ENCODE data around the gene PRSS36. TPM values are rescaled to one million over a fixed set of nuclear protein-coding genes. Genes with fewer than 3 reads are reported as not detected.
A peak's percentile ranks its signal among the peaks of the same experiment; 100 is the strongest.

Gene PRSS36
- total RNA-seq, 1 donor from 2014 or later: 0.96 TPM

DNA sequence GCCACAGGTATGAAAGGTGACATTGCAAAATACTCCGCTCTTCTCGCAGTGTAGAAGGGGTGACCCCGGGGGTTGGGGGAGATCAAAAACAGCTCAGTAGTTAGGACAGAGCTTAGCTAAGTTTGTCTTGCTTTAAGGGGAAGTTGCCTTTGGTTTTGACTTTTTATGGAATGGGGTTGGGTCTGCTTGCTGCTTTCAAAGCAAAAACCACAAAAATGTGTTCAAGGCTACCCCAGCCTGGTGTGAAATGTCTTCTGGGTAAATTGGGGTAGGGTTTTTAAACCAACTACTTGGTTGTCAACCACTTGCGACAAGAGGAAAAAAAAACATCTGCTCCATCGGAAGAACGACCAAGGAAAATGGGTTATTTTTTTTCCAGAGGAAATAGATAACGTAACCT, 36.3 kb upstream of the PRSS36 start:
- H3K36me3 Mint-ChIP-seq: peaks cover 60% of the 10 kb centered on the region
- peaks cover 29% of the 10 kb centered on the region for H3K4me1 Mint-ChIP-seq
- H3K9me3 Mint-ChIP-seq: no peaks in the 10 kb centered on the region
- no peak overlapping the region for H3K27ac Mint-ChIP-seq
- TF ChIP-seq, protein P1, sequence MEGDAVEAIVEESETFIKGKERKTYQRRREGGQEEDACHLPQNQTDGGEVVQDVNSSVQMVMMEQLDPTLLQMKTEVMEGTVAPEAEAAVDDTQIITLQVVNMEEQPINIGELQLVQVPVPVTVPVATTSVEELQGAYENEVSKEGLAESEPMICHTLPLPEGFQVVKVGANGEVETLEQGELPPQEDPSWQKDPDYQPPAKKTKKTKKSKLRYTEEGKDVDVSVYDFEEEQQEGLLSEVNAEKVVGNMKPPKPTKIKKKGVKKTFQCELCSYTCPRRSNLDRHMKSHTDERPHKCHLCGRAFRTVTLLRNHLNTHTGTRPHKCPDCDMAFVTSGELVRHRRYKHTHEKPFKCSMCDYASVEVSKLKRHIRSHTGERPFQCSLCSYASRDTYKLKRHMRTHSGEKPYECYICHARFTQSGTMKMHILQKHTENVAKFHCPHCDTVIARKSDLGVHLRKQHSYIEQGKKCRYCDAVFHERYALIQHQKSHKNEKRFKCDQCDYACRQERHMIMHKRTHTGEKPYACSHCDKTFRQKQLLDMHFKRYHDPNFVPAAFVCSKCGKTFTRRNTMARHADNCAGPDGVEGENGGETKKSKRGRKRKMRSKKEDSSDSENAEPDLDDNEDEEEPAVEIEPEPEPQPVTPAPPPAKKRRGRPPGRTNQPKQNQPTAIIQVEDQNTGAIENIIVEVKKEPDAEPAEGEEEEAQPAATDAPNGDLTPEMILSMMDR (IDR thresholded peaks at IDR 0.05; ENCODE audit: unreplicated experiment): no peak
- no peaks in the 10 kb centered on the region for H3K27me3 Mint-ChIP-seq (ENCODE audit: low read depth)
- no peak overlapping the region for H3K4me3 Mint-ChIP-seq
- DNase-seq (ENCODE audit: low spot score in 2 of 2, unreplicated experiment in 2 of 2): no peak

DNA sequence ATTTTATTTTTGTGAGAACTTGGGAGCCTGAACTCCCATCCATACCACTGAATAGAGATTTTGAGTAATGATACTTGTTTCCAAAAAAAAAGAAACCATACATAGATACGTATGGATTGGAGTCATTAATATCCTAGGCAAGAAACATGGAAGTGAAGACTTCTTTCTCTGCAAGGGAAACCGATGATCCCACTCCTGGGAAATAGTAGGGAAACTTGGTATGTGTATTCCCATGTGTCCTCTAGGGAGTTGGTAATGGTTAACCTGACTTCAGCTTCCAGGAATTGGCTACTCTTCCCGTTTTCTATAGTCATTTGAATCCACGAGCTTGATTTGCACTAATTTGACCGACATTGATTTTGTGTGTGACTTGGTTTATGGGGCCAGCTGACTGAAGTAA, 35.5 kb upstream of the PRSS36 start:
- H3K27ac Mint-ChIP-seq: no peak overlapping the region
- DNase-seq (ENCODE audit: low spot score in 2 of 2, unreplicated experiment in 2 of 2): no peak
- no peaks in the 10 kb centered on the region for H3K9me3 Mint-ChIP-seq
- peaks cover 31% of the 10 kb centered on the region for H3K4me1 Mint-ChIP-seq
- TF ChIP-seq, protein P1 (IDR thresholded peaks at IDR 0.05; ENCODE audit: unreplicated experiment): no peak
- H3K27me3 Mint-ChIP-seq (ENCODE audit: low read depth): no peaks in the 10 kb centered on the region
- peaks cover 52% of the 10 kb centered on the region for H3K36me3 Mint-ChIP-seq
- no peak overlapping the region for H3K4me3 Mint-ChIP-seq

DNA sequence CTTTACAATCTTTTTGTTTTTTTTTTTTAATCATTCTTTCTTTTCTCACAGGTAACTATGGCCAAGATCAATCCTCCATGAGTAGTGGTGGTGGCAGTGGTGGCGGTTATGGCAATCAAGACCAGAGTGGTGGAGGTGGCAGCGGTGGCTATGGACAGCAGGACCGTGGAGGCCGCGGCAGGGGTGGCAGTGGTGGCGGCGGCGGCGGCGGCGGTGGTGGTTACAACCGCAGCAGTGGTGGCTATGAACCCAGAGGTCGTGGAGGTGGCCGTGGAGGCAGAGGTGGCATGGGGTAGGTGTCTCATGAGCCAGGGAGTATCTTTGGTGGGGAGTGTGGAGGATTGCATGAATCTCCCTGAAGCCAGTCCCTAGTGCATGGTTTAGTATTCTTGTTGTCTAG, 35.0 kb upstream of the PRSS36 start:
- peak overlapping the region; percentile 54 for H3K27ac Mint-ChIP-seq
- no peak overlapping the region for H3K4me3 Mint-ChIP-seq
- no peaks in the 10 kb centered on the region for H3K9me3 Mint-ChIP-seq
- no peaks in the 10 kb centered on the region for H3K27me3 Mint-ChIP-seq (ENCODE audit: low read depth)
- TF ChIP-seq, protein P1 (IDR thresholded peaks at IDR 0.05; ENCODE audit: unreplicated experiment): no peak
- H3K36me3 Mint-ChIP-seq: peaks cover 47% of the 10 kb centered on the region
- DNase-seq (ENCODE audit: low spot score in 2 of 2, unreplicated experiment in 2 of 2): no peak
- peaks cover 31% of the 10 kb centered on the region for H3K4me1 Mint-ChIP-seq

DNA sequence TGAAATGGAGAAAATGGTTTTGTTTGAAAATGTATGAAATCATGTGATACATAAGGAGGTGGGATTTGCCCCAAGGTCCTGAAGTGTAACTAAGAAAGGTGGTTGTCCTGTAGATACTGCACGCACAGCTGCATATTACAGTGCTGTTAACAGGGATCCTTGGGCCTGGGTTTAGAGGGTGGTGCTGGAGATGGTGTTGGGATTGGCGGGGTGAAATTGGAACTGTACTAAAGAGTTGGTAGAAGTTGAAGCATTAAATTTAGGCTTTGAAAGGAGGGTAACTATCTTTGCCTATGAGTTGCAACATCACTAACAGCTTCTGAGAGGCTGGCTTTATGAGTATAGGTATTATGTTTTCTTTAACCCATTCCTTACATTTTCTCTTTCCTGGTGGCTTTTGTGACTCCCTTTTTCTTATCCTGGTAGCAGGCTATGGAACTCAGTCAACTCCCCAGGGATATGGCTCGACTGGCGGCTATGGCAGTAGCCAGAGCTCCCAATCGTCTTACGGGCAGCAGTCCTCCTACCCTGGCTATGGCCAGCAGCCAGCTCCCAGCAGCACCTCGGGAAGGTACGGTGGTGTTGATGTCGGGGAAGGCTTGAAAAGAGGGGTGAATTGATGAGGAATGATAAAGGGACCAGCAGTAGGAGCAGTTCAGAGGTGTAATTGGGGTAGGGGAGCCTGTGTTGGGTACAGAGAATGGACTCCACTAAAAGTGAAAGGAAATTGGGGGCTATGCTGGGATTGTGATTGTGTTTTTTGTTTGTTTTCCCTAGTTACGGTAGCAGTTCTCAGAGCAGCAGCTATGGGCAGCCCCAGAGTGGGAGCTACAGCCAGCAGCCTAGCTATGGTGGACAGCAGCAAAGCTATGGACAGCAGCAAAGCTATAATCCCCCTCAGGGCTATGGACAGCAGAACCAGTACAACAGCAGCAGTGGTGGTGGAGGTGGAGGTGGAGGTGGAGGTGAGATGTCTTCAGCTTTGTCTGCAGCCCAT, 33.9 kb upstream of the PRSS36 start:
- peaks cover 37% of the 10 kb centered on the region for H3K36me3 Mint-ChIP-seq

DNA sequence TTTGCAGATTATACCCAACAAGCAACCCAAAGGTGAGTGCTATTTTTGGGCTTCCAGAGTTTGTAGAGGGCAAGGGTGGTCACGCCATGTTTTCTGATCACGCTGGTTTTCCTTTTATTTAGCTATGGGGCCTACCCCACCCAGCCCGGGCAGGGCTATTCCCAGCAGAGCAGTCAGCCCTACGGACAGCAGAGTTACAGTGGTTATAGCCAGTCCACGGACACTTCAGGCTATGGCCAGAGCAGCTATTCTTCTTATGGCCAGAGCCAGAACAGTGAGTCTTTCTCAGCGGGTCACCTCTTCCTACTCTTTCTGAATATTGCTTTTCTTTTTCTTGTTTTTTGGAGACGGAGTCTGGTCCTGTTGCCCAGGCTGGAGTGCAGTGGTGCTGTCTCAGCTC, 32.5 kb upstream of the PRSS36 start:
- Mint-ChIP-seq H3K36me3 (peaks cover 29% of the 10 kb centered on the region), H3K4me1 (peaks cover 35% of the 10 kb centered on the region), H3K9me3 (no peaks in the 10 kb centered on the region), H3K4me3 (peak overlapping the region; percentile 94), H3K27me3 (ENCODE audit: low read depth) (no peaks in the 10 kb centered on the region), H3K27ac (peak overlapping the region; percentile 47)
- DNase-seq (ENCODE audit: low spot score in 2 of 2, unreplicated experiment in 2 of 2): no peak
- TF ChIP-seq, protein P1 (IDR thresholded peaks at IDR 0.05; ENCODE audit: unreplicated experiment): no peak

More for the DNA sequence above, 33.9 kb upstream of the PRSS36 start:
- no peaks in the 10 kb centered on the region for H3K27me3 Mint-ChIP-seq (ENCODE audit: low read depth)
- peaks cover 35% of the 10 kb centered on the region for H3K4me1 Mint-ChIP-seq
- peak overlapping the region; percentile 94 for H3K4me3 Mint-ChIP-seq
- H3K9me3 Mint-ChIP-seq: no peaks in the 10 kb centered on the region
- DNase-seq (ENCODE audit: low spot score in 2 of 2, unreplicated experiment in 2 of 2): no peak
- H3K27ac Mint-ChIP-seq: peak overlapping the region; percentile 42
- TF ChIP-seq, protein P1 (IDR thresholded peaks at IDR 0.05; ENCODE audit: unreplicated experiment): no peak
